GM12878 (cell line): ENCODE measurements around the gene PPFIA4. TPM values are rescaled to one million over a fixed set of nuclear protein-coding genes. Genes with fewer than 3 reads are reported as not detected.

ENCODE experiments used
- ATAC-seq: fragments of 200-7000 bp; cut with Tn5 transposase; 3 replicates; pipeline ENCODE4 v1.9.1; 2020; ENCODE audit warnings: mild to moderate bottlenecking, moderate library complexity
- BruUV-seq: library from RNA; stranded (reverse); fragments of 400-500 nt; replicated peaks from 2 replicates; lab custom pipeline; 2021; lab: Mats Ljungman, UMichigan
- CTCF ChIA-PET: fragments of 300-600 bp; sonication (Branson Sonifier 250); formaldehyde crosslinking; extraction: SDS; loops from one replicate; lab custom pipeline; 2021; ENCODE audit warnings: inconsistent platforms; lab: Yijun Ruan, JAX
- POLR2A ChIA-PET: fragments of 350-600 bp; formaldehyde crosslinking; extraction: SDS; loops from one replicate; lab custom pipeline; 2021; ENCODE audit warnings: inconsistent platforms; lab: Charles Lee
- RAD21 ChIA-PET: fragments of 300-600 bp; sonication (Branson Sonifier 250); formaldehyde crosslinking; loops from one replicate; lab custom pipeline; 2023; ENCODE audit warnings: antibody characterized with exemption; ENCODE audit not compliant: unreplicated experiment; lab: Charles Lee
- SMC1A ChIA-PET: fragments of 300-600 bp; sonication (Branson Sonifier 250); formaldehyde crosslinking; loops from one replicate; lab custom pipeline; 2023; ENCODE audit not compliant: unreplicated experiment, uncharacterized antibody; lab: Charles Lee
- DNase-seq: peaks from one replicate; pipeline ENCODE4 v3.0.0-alpha.2; 2011; ENCODE audit warnings: low read depth, low spot score
- FAIRE-seq: peaks from 3 replicates; lab custom pipeline; 2011; peaks lifted over from hg19 to GRCh38; lab: Jason Lieb, UNC
- H2AFZ ChIP-seq: 2 replicates; pipeline ENCODE4 v1.6.0; 2011; ENCODE audit warnings: low read depth, low read length, control low read depth; ENCODE audit not compliant: control insufficient read depth
- H3K27ac ChIP-seq: 2 replicates; pipeline ENCODE4 v1.5.1; 2011; ENCODE audit warnings: control low read depth; ENCODE audit not compliant: control insufficient read depth, insufficient read depth
- H3K27me3 ChIP-seq, 2 experiments: replicated peaks in 1 of 2; 2 replicates each; pipeline versions ENCODE4 v1.6.0 to v1.6.1; 2011; ENCODE audit warnings: low read length in 1 of 2; ENCODE audit not compliant: control insufficient read depth in 2 of 2, insufficient read depth in 2 of 2
- H3K36me3 ChIP-seq, 2 experiments: 2 replicates each; pipeline ENCODE4 v1.5.1; 2011; ENCODE audit warnings: low read length in 1 of 2; ENCODE audit not compliant: control insufficient read depth in 2 of 2, insufficient read depth in 2 of 2
- H3K4me1 ChIP-seq: 2 replicates; pipeline ENCODE4 v1.6.1; 2011; ENCODE audit warnings: mild to moderate bottlenecking, low read length, moderate library complexity, mixed read lengths; ENCODE audit not compliant: control insufficient read depth, insufficient read depth
- H3K4me2 ChIP-seq: 2 replicates; pipeline ENCODE4 v1.6.0; 2011; ENCODE audit warnings: control low read depth; ENCODE audit not compliant: control insufficient read depth, insufficient read depth
- H3K4me3 ChIP-seq: fragments of 200-600 bp; sonication (generic); 2 replicates; pipeline ENCODE4 v1.5.1; 2016
- H3K79me2 ChIP-seq: 2 replicates; pipeline ENCODE4 v1.6.0; 2011; ENCODE audit warnings: low read length; ENCODE audit not compliant: control insufficient read depth, insufficient read depth
- H3K9ac ChIP-seq: 2 replicates; pipeline ENCODE4 v1.8.0; 2011; ENCODE audit warnings: low read length, control low read depth, mixed read lengths; ENCODE audit not compliant: control insufficient read depth, insufficient read depth
- H3K9me3 ChIP-seq: replicated peaks from 3 replicates; pipeline ENCODE4 v1.5.1; 2011; ENCODE audit warnings: mild to moderate bottlenecking, low read length; ENCODE audit not compliant: control insufficient read depth, insufficient read depth
- H4K20me1 ChIP-seq: 2 replicates; pipeline ENCODE4 v1.6.0; 2011; ENCODE audit not compliant: control insufficient read depth, insufficient read depth
- MXI1 ChIP-seq: fragments of 150-350 bp; IDR thresholded peaks from 2 replicates; pipeline ENCODE4 v1.6.1; 2011; ENCODE audit warnings: low read depth, mild to moderate bottlenecking, inconsistent platforms, low read length, improper control_type of control experiment
- ZNF687 ChIP-seq: fragments of 450-650 bp; IDR thresholded peaks from 2 replicates; pipeline ENCODE4 v1.6.1; 2017; ENCODE audit warnings: mild to moderate bottlenecking, moderate library complexity
- ZSCAN29 ChIP-seq: fragments of 450-650 bp; IDR thresholded peaks from 2 replicates; pipeline ENCODE4 v1.6.1; 2017; ENCODE audit warnings: mild to moderate bottlenecking, moderate library complexity
- WGBS: methylation state at CpG from one replicate; pipeline ENCODE4 v1.1.6; 2016; ENCODE audit warnings: low lambda C conversion rate; ENCODE audit not compliant: insufficient replicate concordance, insufficient coverage; ENCODE audit errors: missing lambda C conversion rate; 5-methylcytosine and 5-hydroxymethylcytosine counted together
- in situ Hi-C: fragments of 300-500 bp; cut with MboI; formaldehyde crosslinking; loops from 9 replicates; pipeline ENCODE4 v1.14.3; 2018; ENCODE audit warnings: mixed read lengths
- intact Hi-C: fragments of 100-400 bp; cut with micrococcal nuclease; formaldehyde crosslinking; loops from one replicate; pipeline ENCODE4 v1.14.2; 2022; ENCODE audit not compliant: unreplicated experiment
- polyA plus RNA-seq, 11 experiments: library from polyadenylated mRNA; depleted of rRNA in 4 of 11; unstranded in 6 of 11; stranded (reverse) in 5 of 11; fragments of >200 nt; fragmentation: Nextera tagmentation in 4 of 11; fragmentation: Illumina TruSeq in 1 of 11; extraction: Ambion mirVana in 4 of 11; extraction: Trizol in 1 of 11; gene quantifications; 1 replicate in 1 of 11; 2 replicates in 10 of 11; pipeline versions ENCODE4 v1.2.1 to v1.2.3, GENCODE V29; 2011 to 2016; ENCODE audit warnings: inconsistent platforms in 2 of 11, missing spikeins in 2 of 11, low read depth in 1 of 11
- total RNA-seq, 4 experiments: library from RNA; depleted of rRNA in 3 of 4; stranded (reverse); fragments of >200 nt in 3 of 4; fragmentation: Illumina TruSeq in 1 of 4; extraction: Trizol in 1 of 4; gene quantifications; 2 replicates each; pipeline versions ENCODE4 v1.2.1 to v1.2.3, GENCODE V29; 2013 to 2021
- TF ChIP-seq, protein P1 (sequence below): fragments of 450-650 bp; IDR thresholded peaks from 2 replicates; pipeline ENCODE4 v1.6.1; 2017; ENCODE audit warnings: borderline replicate concordance
- TF ChIP-seq, protein P2 (sequence below): IDR thresholded peaks from 2 replicates; pipeline ENCODE4 v1.6.1; 2012; ENCODE audit warnings: mild to moderate bottlenecking, low read depth, low read length
- TF ChIP-seq, protein P3 (sequence below): fragments of 450-650 bp; formaldehyde crosslinking; IDR thresholded peaks from 2 replicates; pipeline ENCODE4 v1.4.0; 2020; ENCODE audit warnings: mild to moderate bottlenecking, moderate library complexity

PPFIA4 gene
- total and polyA plus RNA-seq, 10 of the 15 experiments (the other 5 are each of a cell fraction or from before 2014, with no cell fraction given) = 0.02 to 19.7 (median 0.34) TPM; not detected in 1

DNA sequence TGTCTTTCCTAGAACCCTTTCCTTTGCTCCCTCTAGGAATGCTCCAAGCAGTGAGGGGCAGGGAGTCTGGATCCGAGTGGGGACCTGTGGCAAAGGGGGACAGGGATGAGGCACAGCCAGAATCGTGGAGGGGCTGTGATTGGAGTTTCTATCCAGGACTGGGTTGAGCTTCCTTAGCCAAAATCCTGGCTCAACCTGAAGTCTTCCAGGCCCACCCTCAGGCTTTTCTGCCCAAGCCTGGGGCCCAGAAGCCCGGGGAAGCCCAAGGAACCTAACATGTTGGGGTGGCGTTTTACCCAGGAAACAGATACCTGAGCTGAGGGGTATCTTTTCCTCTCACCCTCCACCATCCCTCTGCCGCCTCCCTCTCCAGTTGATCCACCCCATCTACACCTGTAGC, 54.2 kb downstream of the PPFIA4 start (continued):
- TF ChIP-seq, protein P1, sequence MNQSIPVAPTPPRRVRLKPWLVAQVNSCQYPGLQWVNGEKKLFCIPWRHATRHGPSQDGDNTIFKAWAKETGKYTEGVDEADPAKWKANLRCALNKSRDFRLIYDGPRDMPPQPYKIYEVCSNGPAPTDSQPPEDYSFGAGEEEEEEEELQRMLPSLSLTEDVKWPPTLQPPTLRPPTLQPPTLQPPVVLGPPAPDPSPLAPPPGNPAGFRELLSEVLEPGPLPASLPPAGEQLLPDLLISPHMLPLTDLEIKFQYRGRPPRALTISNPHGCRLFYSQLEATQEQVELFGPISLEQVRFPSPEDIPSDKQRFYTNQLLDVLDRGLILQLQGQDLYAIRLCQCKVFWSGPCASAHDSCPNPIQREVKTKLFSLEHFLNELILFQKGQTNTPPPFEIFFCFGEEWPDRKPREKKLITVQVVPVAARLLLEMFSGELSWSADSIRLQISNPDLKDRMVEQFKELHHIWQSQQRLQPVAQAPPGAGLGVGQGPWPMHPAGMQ = no peak
- TF ChIP-seq MXI1 = no peak

- Histone ChIP-seq H4K20me1 (no peaks in the 10 kb centered on the region; the same call in 1 of the 2 replicates), H3K36me3 (no peaks in the 10 kb centered on the region), H3K79me2 (no peaks in the 10 kb centered on the region), H3K4me3 (no peak overlapping the region), H3K27ac (no peak overlapping the region), H3K27me3 (peaks cover 3 to 8% of the 10 kb centered on the region in 2 experiments; a peak in 2 of 4 replicates), H3K9ac (no peak overlapping the region), H3K4me1 (no peaks in the 10 kb centered on the region), H3K4me2 (no peak overlapping the region), H3K9me3 (no peaks in the 10 kb centered on the region), H2AFZ (no peak overlapping the region)
- intact Hi-C loops (no loop called here), in situ Hi-C loops (no loop called here)
- ChIA-PET RAD21 (interaction anchor here (1.1 kb wide), 1 partner anchor 41 kb away, joined by 3 read pairs; no protein-coding TSS in a partner anchor), SMC1A (interaction anchor here (1.5 kb wide), 1 partner anchor 9 kb away, joined by 4 read pairs; no protein-coding TSS in a partner anchor), CTCF (interaction anchor here (0.7 to 3.9 kb wide), 7 partner anchors 42 to 137 kb away, joined by 3 to 35 read pairs (median 4); no protein-coding TSS in a partner anchor), POLR2A (no interaction called here)
- ATAC-seq (no peak), DNase-seq (no peak), FAIRE-seq (no peak)
- no TSS peak for BruUV-seq
- 16% methylated on average over 9 of the region's 9 CpGs for WGBS
- TF ChIP-seq, protein P2, sequence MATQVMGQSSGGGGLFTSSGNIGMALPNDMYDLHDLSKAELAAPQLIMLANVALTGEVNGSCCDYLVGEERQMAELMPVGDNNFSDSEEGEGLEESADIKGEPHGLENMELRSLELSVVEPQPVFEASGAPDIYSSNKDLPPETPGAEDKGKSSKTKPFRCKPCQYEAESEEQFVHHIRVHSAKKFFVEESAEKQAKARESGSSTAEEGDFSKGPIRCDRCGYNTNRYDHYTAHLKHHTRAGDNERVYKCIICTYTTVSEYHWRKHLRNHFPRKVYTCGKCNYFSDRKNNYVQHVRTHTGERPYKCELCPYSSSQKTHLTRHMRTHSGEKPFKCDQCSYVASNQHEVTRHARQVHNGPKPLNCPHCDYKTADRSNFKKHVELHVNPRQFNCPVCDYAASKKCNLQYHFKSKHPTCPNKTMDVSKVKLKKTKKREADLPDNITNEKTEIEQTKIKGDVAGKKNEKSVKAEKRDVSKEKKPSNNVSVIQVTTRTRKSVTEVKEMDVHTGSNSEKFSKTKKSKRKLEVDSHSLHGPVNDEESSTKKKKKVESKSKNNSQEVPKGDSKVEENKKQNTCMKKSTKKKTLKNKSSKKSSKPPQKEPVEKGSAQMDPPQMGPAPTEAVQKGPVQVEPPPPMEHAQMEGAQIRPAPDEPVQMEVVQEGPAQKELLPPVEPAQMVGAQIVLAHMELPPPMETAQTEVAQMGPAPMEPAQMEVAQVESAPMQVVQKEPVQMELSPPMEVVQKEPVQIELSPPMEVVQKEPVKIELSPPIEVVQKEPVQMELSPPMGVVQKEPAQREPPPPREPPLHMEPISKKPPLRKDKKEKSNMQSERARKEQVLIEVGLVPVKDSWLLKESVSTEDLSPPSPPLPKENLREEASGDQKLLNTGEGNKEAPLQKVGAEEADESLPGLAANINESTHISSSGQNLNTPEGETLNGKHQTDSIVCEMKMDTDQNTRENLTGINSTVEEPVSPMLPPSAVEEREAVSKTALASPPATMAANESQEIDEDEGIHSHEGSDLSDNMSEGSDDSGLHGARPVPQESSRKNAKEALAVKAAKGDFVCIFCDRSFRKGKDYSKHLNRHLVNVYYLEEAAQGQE = no peak
- TF ChIP-seq ZNF687 = no peak
- TF ChIP-seq, protein P3, sequence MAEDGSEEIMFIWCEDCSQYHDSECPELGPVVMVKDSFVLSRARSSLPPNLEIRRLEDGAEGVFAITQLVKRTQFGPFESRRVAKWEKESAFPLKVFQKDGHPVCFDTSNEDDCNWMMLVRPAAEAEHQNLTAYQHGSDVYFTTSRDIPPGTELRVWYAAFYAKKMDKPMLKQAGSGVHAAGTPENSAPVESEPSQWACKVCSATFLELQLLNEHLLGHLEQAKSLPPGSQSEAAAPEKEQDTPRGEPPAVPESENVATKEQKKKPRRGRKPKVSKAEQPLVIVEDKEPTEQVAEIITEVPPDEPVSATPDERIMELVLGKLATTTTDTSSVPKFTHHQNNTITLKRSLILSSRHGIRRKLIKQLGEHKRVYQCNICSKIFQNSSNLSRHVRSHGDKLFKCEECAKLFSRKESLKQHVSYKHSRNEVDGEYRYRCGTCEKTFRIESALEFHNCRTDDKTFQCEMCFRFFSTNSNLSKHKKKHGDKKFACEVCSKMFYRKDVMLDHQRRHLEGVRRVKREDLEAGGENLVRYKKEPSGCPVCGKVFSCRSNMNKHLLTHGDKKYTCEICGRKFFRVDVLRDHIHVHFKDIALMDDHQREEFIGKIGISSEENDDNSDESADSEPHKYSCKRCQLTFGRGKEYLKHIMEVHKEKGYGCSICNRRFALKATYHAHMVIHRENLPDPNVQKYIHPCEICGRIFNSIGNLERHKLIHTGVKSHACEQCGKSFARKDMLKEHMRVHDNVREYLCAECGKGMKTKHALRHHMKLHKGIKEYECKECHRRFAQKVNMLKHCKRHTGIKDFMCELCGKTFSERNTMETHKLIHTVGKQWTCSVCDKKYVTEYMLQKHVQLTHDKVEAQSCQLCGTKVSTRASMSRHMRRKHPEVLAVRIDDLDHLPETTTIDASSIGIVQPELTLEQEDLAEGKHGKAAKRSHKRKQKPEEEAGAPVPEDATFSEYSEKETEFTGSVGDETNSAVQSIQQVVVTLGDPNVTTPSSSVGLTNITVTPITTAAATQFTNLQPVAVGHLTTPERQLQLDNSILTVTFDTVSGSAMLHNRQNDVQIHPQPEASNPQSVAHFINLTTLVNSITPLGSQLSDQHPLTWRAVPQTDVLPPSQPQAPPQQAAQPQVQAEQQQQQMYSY = no peak
- no peak for TF ChIP-seq ZSCAN29
Measured at GRCh38 chr1:203081465-203082230, 55.4 kb downstream of the PPFIA4 start.
